EH (cell line): ENCODE results near the gene PROK1.

Source experiments
- DNase-seq: peaks from one replicate; pipeline ENCODE4 v3.0.0-alpha.2; 2015; ENCODE audit warnings: low read depth

The PROK1 gene

GRCh38 chr1:110488867-110489266 lies 37.9 kb downstream of the PROK1 start:
- no peak for DNase-seq

GRCh38 chr1:110489406-110489805 lies 38.5 kb downstream of the PROK1 start:
- DNase-seq, result no peak

DNA sequence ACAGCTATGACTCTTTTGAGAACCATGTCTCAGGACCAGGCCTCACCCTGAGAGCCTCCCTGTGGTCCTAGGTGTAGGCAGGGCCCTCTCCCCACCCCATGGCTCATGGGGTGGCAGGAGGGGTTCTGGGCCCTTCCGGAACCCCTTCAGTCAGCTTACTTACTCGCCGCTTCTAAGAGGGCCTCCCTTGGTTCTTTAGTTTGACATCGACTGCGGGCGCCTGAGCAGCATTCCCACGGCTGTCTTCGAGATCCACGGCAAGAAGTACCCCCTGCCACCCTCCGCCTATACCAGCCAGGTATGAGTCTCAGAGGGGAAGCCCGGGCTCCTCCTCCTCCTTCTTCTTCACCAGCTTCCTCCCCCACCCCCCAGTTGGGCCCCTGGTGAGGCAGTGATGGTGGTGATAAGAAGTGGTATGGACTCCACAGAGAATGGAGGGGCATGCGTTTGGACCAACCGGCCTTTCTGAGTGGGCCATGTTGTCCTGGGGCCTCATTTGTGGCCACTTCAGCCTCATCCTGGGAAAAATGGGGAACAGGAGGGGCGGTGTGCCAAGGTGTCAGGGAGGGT lies 39.1 kb downstream of the PROK1 start:
- no peak for DNase-seq

GRCh38 chr1:110490791-110491451 lies 40.0 kb downstream of the PROK1 start:
- no peak for DNase-seq

DNA sequence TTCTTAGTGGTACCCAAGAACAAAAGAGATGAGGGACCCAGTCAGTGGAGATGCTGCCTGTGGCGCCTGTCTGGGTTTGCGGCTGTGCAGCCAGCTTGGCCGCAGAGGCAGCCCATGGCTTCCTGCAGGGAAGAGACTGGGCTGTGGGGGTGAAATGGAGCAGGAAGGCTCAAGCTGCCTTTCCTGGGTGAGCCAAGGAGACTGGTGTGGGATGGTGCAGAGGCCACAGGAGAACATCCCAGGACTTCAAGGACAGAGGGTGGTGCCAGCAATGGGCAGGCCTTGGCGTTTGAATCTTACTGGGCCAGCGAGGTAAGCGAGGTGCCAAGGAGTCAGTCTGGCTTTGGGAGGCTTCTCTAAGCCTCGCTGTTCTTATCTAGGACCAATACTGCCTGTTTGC lies 41.6 kb downstream of the PROK1 start:
- no peak for DNase-seq

- DNase-seq, result no peak
Measured at GRCh38 chr1:110493059-110493699, 42.2 kb downstream of the PROK1 start.

GRCh38 chr1:110494036-110494435 lies 43.1 kb downstream of the PROK1 start:
- DNase-seq, result no peak

- no peak for DNase-seq
Measured at GRCh38 chr1:110494522-110495406, 43.8 kb downstream of the PROK1 start.

DNA sequence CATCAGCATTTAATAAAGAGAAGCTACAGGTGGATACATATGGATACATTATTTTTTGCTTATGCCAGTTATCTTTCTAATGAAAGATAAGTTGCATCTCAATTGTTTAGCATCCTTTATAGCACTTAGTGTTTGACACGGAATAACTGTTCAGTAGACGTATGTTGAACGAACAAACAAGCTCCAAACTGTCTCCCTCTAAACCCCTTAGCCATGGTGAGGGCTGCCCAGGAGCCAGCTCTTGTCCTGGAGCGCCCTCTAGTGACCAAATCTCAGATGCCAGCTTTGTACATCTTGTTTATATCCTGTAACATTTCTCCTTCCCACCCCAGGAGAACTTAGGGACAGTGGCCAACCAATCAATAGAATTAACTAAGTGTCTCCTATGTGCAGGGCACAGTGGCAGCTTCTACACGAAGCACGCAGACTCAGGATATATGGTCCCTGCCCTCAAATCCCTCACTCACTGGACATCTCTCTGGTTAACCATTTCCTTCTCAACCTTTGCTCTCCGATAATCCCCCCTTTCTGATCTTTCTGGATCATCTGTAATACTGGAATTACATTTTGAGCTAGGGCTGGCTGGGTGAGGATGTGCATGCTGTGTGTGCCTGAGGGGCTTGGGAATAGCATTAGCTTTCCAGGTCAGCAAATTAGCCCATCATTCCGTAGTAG lies 45.1 kb downstream of the PROK1 start:
- peak; percentile 73 for DNase-seq

DNA sequence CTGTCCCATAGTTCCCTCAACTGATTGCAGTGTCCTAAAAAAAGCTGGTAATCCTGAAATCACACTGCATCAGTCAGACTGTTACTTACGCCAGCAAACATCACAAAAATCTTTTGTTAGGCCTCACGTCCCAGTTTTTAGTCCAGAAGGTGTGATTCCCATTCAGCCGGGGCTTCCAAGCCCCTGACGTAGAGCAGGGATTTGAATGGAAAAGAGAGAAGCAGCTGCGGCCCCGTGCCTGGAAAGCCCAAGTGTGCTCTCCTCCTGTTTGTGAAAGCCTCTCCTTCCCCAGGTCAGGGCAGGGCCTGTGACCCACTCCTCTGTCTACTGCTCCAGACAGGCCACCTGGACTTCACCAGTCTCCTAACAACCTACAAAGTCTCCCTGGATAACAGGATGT lies 47.3 kb downstream of the PROK1 start:
- no peak for DNase-seq

DNA sequence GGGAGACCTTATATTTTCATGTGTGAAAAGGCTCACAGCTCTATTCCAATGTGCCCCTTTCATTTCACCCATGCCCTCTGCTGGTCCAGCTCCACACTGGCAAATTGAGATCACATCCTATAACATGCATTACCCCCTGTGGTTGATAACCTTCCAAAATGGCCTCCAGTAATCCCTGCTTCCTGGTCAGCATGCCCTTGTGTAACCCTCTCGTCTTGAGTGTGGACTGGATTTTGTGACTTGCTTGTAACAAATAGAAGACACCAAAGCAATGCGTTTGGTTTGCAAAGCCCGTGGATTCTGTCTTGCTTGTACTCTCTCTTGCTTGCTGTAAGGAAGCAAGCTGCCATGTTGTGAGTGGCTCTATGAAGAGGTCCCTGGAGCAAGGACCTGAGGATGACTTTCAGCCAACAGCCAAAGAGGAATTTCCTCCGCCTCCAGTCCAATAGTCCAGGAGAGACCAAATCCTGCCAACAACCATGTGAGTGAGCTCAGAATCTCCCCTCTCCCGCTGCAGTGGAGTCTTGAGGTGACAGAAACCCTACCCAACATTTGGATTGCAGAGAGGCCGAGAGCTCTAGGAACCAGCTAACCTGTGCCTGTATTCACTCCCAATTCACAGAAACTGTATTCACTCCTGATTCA lies 50.7 kb downstream of the PROK1 start:
- DNase-seq, result no peak

DNA sequence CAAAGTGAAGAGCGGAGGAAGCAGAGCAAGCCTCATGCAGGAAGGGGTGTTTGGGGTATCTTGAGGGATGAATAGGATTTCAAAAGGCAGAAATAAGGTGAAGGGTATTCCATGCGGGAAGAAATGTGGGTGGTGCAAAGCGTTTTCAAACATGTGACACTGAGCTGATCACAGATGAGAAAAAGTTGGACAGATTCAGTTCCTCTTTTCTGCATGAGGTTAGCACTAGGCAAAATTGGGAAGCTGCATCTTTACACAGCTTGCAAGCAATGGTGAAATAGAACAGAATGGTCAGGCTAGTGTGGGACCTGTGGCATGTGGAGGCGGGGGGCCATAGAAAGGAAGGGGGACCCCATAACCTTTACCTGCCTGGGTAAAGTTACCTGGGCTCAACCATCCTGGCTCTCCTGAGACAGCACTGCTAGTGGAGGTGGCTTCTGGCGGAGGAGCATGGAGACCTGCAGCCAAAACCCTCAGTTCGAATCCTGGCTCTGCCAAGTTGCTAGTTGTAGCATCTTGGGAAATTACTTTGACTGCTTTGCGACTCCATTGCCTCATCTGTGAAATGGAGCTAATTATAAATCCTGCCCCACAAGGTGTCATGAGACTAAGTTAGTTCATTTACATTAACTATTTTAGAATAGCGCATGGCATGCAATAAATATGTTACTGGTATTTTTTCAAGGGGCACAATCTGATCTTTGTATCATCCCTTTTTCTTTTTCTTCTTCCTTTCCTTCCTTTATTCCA lies 51.6 kb downstream of the PROK1 start:
- DNase-seq, result no peak

GRCh38 chr1:110503471-110503870 lies 52.5 kb downstream of the PROK1 start:
- DNase-seq, result no peak

DNA sequence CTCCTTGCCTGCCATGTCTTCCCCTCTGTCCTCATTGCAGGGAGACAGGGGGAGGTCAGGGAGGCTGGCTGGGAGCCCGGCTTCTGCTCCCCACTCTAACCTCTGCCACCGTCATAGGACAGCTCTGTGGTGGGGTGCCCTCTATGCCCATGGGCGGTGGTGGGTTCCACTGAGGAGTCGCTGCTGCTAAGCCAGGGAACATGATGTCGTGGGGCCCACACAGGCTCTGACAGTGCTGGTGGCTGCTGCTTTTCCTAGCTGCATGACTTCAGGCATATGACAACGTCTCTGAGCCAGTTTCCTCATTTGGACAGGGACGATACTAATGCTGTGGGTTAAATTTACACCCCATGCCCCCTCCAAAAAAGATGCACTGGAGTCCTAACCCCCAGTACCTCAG lies 53.3 kb downstream of the PROK1 start:
- DNase-seq, result no peak

GRCh38 chr1:110505596-110505995 lies 54.6 kb downstream of the PROK1 start:
- no peak for DNase-seq

DNA sequence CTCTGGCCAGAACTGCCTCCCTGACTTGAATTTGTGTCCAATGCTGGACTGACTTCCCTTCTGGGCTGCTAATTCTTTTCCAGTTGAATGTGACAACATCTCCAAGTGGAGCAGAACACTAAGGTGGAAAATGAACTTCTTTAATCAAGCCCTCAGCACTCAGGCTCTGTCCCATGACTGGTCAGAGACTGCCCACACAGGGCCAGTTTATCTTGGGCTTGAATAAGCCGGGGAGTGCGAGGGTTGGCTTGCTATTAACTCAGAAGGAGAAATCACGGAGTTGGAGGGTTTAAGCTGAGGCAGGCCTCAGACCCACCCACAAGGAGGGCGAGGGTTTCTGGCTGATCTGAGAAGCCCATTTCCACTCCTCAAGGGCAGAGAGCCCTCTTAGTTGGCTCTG lies 55.6 kb downstream of the PROK1 start:
- no peak for DNase-seq
